ENCODE results near the gene WEE2. TPM values are rescaled to one million over a fixed set of nuclear protein-coding genes. Genes with fewer than 3 reads are reported as not detected.

The WEE2 gene
- total and polyA plus RNA-seq, 2 of the 13 experiments (the other 11 are each of a cell fraction or from before 2014, with no cell fraction given), result not detected

GRCh38 chr7:141695803-141696289, 12.3 kb upstream of the WEE2 start (continued):
- TF ChIP-seq TOE1 (CRISPR knock-in tag; IDR thresholded peaks at IDR 0.05), result no peak
- TF ChIP-seq HOMEZ (CRISPR knock-in tag; IDR thresholded peaks at IDR 0.05; ENCODE audit: low read depth), result 0 out of 2 replicates have a peak, but pooled peaks have one; percentile 12
- TF ChIP-seq ERF (CRISPR knock-in tag; IDR thresholded peaks at IDR 0.05), result peak; percentile 63; the same call in 1 of the 2 replicates
- TF ChIP-seq ZNF550 (CRISPR knock-in tag; IDR thresholded peaks at IDR 0.05; ENCODE audit: borderline replicate concordance), result no peak
- TF ChIP-seq ZNF790 (CRISPR knock-in tag; IDR thresholded peaks at IDR 0.05; ENCODE audit: borderline replicate concordance), result no peak
- TF ChIP-seq IKZF5 (CRISPR knock-in tag; IDR thresholded peaks at IDR 0.05), result peak; percentile 46; the same call in 1 of the 2 replicates
- no peak for TF ChIP-seq ZNF530 (CRISPR knock-in tag; IDR thresholded peaks at IDR 0.05; ENCODE audit: low read depth)
- TF ChIP-seq HOXA3 (CRISPR knock-in tag; IDR thresholded peaks at IDR 0.05), result peak; percentile 49; the same call in 1 of the 2 replicates
- peak; percentile 79 for TF ChIP-seq SKI (IDR thresholded peaks at IDR 0.05; ENCODE audit: partially characterized antibody)
- peak; percentile 77; the same call in 1 of the 2 replicates for TF ChIP-seq MTA1 (CRISPR knock-in tag; IDR thresholded peaks at IDR 0.05; ENCODE audit: borderline replicate concordance)
- TF ChIP-seq ZNF3 (CRISPR knock-in tag; IDR thresholded peaks at IDR 0.05), result 0 out of 2 replicates have a peak, but pooled peaks have one; percentile 51
- TF ChIP-seq ZNF556 (CRISPR knock-in tag; IDR thresholded peaks at IDR 0.05; ENCODE audit: borderline replicate concordance), result 0 out of 2 replicates have a peak, but pooled peaks have one; percentile 29
- TF ChIP-seq ZNF501 (CRISPR knock-in tag; IDR thresholded peaks at IDR 0.05), result 0 out of 2 replicates have a peak, but pooled peaks have one; percentile 23
- TF ChIP-seq ZNF317 (CRISPR knock-in tag; IDR thresholded peaks at IDR 0.05), result 0 out of 2 replicates have a peak, but pooled peaks have one; percentile 57
- 0 out of 2 replicates have a peak, but pooled peaks have one; percentile 29 for TF ChIP-seq HNF1B (CRISPR knock-in tag; IDR thresholded peaks at IDR 0.05)
- TF ChIP-seq FOXA3 (CRISPR knock-in tag; IDR thresholded peaks at IDR 0.05), result peak; percentile 92
- TF ChIP-seq IRX3 (CRISPR knock-in tag; IDR thresholded peaks at IDR 0.05; ENCODE audit: borderline replicate concordance, low read depth), result no peak
- 0 out of 2 replicates have a peak, but pooled peaks have one; percentile 43 for TF ChIP-seq HNRNPL (IDR thresholded peaks at IDR 0.05; ENCODE audit: low read depth, low read length)
- peak; percentile 56; the same call in 1 of the 2 replicates for TF ChIP-seq JUND (CRISPR knock-in tag; IDR thresholded peaks at IDR 0.05)
- TF ChIP-seq ZBTB33 (CRISPR knock-in tag; IDR thresholded peaks at IDR 0.05), result 0 out of 2 replicates have a peak, but pooled peaks have one; percentile 20
- TF ChIP-seq ZNF296 (CRISPR knock-in tag; conservative IDR thresholded peaks at IDR 0.05), result no peak
- TF ChIP-seq JUN (CRISPR knock-in tag; IDR thresholded peaks at IDR 0.05), result 0 out of 2 replicates have a peak, but pooled peaks have one; percentile 57
- no peak for TF ChIP-seq ZNF891 (CRISPR knock-in tag; IDR thresholded peaks at IDR 0.05)
- peak; percentile 84; the same call in 1 of the 2 replicates for TF ChIP-seq CBX5 (CRISPR knock-in tag; IDR thresholded peaks at IDR 0.05; ENCODE audit: borderline replicate concordance)
